Measurements from ENCODE around the gene KIRREL3. TPM values are rescaled to one million over a fixed set of nuclear protein-coding genes. Genes with fewer than 3 reads are reported as not detected.

KIRREL3 gene
- polyA plus RNA-seq, 1 experiment = 2.3 TPM

DNA sequence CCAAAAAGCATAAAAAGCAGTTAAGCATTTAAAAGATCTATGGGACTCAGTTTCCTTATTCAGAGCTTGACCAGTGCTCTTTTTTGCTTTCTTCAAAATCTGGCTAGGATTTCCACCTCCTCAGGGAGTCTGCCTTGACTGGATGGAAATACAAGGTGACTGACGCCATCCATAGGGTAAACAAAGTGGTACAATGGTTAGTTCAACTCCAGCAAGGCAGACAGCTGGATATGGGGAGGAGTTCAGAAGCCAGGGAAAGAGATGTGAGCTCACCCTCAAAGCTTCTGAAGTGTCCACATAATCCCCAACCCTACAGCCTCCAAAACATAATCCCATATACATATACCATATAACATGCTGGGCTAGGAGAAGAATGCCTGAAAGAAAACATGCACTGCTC lies 52.0 kb downstream of the KIRREL3 start:
- no peak overlapping the region for H3K27ac ChIP-seq (ENCODE audit: low read depth, low read length)
- POLR2A ChIA-PET = interaction anchor here (1.0 kb wide), 1 partner anchor 78 kb away, joined by 3 read pairs; no protein-coding TSS in a partner anchor

DNA sequence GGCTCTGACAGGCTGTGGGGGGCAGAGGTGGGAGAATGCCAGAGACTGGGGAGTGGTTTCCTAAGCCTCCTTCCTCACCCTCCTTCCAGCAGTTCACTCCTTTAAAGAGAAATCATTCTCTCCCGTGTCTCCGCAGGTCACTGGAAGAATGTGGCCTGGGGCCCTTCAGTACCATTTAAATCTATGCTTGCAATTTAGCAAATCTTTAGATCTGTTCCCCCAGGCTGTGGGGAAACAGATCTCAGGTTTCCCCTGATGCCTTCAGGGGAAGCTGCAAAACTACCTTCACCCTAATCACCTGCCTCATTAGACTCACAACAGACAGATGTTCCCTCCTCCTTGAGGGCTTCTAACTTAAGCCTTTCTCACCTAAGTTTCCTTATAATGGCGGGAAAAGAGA lies 55.3 kb downstream of the KIRREL3 start:
- no peaks in the 10 kb centered on the region for H3K27me3 ChIP-seq (ENCODE audit: control insufficient read depth, insufficient read depth, low read length)
- POLR2A ChIA-PET = no interaction called here
- no peaks in the 10 kb centered on the region for H3K9me3 ChIP-seq (ENCODE audit: control insufficient read depth, insufficient read depth, low read length)
- TF ChIP-seq, protein P1, sequence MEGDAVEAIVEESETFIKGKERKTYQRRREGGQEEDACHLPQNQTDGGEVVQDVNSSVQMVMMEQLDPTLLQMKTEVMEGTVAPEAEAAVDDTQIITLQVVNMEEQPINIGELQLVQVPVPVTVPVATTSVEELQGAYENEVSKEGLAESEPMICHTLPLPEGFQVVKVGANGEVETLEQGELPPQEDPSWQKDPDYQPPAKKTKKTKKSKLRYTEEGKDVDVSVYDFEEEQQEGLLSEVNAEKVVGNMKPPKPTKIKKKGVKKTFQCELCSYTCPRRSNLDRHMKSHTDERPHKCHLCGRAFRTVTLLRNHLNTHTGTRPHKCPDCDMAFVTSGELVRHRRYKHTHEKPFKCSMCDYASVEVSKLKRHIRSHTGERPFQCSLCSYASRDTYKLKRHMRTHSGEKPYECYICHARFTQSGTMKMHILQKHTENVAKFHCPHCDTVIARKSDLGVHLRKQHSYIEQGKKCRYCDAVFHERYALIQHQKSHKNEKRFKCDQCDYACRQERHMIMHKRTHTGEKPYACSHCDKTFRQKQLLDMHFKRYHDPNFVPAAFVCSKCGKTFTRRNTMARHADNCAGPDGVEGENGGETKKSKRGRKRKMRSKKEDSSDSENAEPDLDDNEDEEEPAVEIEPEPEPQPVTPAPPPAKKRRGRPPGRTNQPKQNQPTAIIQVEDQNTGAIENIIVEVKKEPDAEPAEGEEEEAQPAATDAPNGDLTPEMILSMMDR (IDR thresholded peaks at IDR 0.05; ENCODE audit: low read depth, low read length) = no peak
- no peak for DNase-seq (ENCODE audit: low read depth, low spot score)
- no peak overlapping the region for H3K4me3 ChIP-seq (ENCODE audit: low read depth, low read length)
- H3K27ac ChIP-seq (ENCODE audit: low read depth, low read length) = no peak overlapping the region
- CTCF ChIA-PET = no interaction called here

More for the DNA sequence above, 52.0 kb downstream of the KIRREL3 start:
- no peaks in the 10 kb centered on the region for H3K27me3 ChIP-seq (ENCODE audit: control insufficient read depth, insufficient read depth, low read length)
- H3K4me3 ChIP-seq (ENCODE audit: low read depth, low read length) = no peak overlapping the region
- H3K9me3 ChIP-seq (ENCODE audit: control insufficient read depth, insufficient read depth, low read length) = no peaks in the 10 kb centered on the region
- CTCF ChIA-PET = no interaction called here
- no peak for DNase-seq (ENCODE audit: low read depth, low spot score)
- TF ChIP-seq, protein P1 (IDR thresholded peaks at IDR 0.05; ENCODE audit: low read depth, low read length) = no peak

DNA sequence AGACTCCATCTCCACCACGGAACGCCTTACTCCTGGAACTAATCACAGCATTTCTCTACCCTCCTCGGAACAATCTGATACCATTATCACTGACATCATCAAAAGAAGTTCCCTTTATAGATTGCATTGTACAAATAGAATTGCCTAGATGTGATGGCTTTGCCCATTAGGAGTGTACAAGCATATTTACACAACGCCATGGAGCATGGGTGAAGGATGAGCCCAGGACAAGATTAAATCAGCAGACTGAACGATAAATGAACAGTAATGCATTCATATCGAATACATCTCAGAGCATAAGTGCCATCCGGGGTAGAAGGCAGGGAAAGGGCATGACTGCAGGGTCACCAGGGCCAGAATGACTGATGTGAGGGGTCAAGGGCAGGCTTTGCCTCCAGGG lies 57.3 kb downstream of the KIRREL3 start:
- H3K27me3 ChIP-seq (ENCODE audit: control insufficient read depth, insufficient read depth, low read length) = no peaks in the 10 kb centered on the region
- H3K27ac ChIP-seq (ENCODE audit: low read depth, low read length) = no peak overlapping the region
- no peaks in the 10 kb centered on the region for H3K9me3 ChIP-seq (ENCODE audit: control insufficient read depth, insufficient read depth, low read length)
- TF ChIP-seq, protein P1 (IDR thresholded peaks at IDR 0.05; ENCODE audit: low read depth, low read length) = no peak
- DNase-seq (ENCODE audit: low read depth, low spot score) = no peak
- ChIA-PET POLR2A (no interaction called here), CTCF (no interaction called here)
- H3K4me3 ChIP-seq (ENCODE audit: low read depth, low read length) = no peak overlapping the region

DNA sequence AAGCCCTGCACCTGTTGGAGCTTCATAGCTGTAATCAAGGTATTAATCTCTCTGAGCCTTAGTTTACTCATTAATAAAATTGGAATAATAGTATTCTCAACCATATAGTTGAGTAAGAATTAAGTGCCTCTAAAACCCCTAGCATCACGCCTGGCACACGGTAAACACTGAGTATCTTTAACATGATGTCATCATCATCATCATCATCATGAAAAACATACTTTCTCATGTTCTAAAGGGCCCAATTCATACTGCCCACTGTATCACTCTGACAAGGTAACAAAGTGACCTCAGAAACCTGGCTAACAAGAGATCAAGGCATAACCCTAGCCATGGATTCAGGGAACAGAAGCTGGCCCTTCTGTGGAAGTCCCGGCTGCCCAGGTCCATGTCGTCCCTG lies 58.4 kb downstream of the KIRREL3 start:
- H3K9me3 ChIP-seq (ENCODE audit: control insufficient read depth, insufficient read depth, low read length) = no peaks in the 10 kb centered on the region
- no peaks in the 10 kb centered on the region for H3K27me3 ChIP-seq (ENCODE audit: control insufficient read depth, insufficient read depth, low read length)
- H3K4me3 ChIP-seq (ENCODE audit: low read depth, low read length) = no peak overlapping the region
- H3K27ac ChIP-seq (ENCODE audit: low read depth, low read length) = no peak overlapping the region
- ChIA-PET POLR2A (no interaction called here), CTCF (no interaction called here)
- TF ChIP-seq, protein P1 (IDR thresholded peaks at IDR 0.05; ENCODE audit: low read depth, low read length) = no peak
- no peak for DNase-seq (ENCODE audit: low read depth, low spot score)

DNA sequence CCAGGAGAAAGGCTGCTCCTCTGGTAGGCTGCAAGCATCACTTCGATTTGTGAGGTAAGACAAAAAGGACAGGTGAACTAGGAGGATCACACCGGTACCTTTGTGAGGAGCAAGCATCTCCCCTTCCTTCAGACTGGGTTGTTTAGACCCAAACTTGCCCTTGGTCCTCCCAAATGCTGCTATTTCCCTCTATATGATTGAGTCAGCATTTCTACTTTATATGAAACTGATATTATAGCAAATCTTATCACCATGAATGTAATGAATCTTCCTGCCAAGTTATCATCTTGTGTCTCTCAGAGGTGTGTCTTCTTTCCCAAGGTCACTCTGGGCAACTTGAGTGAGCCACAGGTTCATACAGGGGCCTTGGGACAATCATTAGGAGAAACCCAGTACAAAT lies 61.0 kb downstream of the KIRREL3 start:
- no peak for DNase-seq (ENCODE audit: low read depth, low spot score)
- POLR2A ChIA-PET = no interaction called here

More for the DNA sequence above, 61.0 kb downstream of the KIRREL3 start:
- no peak overlapping the region for H3K4me3 ChIP-seq (ENCODE audit: low read depth, low read length)
- H3K9me3 ChIP-seq (ENCODE audit: control insufficient read depth, insufficient read depth, low read length) = peaks cover 3% of the 10 kb centered on the region
- no peaks in the 10 kb centered on the region for H3K27me3 ChIP-seq (ENCODE audit: control insufficient read depth, insufficient read depth, low read length)
- TF ChIP-seq, protein P1 (IDR thresholded peaks at IDR 0.05; ENCODE audit: low read depth, low read length) = no peak
- H3K27ac ChIP-seq (ENCODE audit: low read depth, low read length) = no peak overlapping the region
- CTCF ChIA-PET = no interaction called here
